K562 (cell line): Measurements from ENCODE around the gene CD9. TPM values are rescaled to one million over a fixed set of nuclear protein-coding genes. Genes with fewer than 3 reads are reported as not detected.

Experiments
- ATAC-seq: fragments of 200-7000 bp; cut with Tn5 transposase; 3 replicates; pipeline ENCODE4 v1.9.1; 2020; ENCODE audit warnings: moderate library complexity
- BruUV-seq: library from RNA; stranded (reverse); fragments of 400-500 nt; replicated peaks from 2 replicates; lab custom pipeline; 2021; lab: Mats Ljungman, UMichigan
- CTCF ChIA-PET: fragments of 300-600 bp; formaldehyde crosslinking; extraction: SDS; loops from one replicate; lab custom pipeline; 2021; ENCODE audit warnings: low intra/inter-chr PET ratio; lab: Yijun Ruan, JAX
- POLR2A ChIA-PET: fragments of 300-600, 350-650 bp; sonication (Branson Sonifier 250); formaldehyde crosslinking; extraction: SDS; loops from one replicate; lab custom pipeline; 2021; ENCODE audit warnings: antibody characterized with exemption, inconsistent platforms; lab: Yijun Ruan, JAX
- DNase-seq, 4 experiments: peaks; one replicate each; pipeline versions ENCODE4 v3.0.0 to v3.0.0-alpha.2; 2011 to 2018; ENCODE audit warnings: low spot score in 3 of 4, mixed read lengths in 3 of 4; ENCODE audit errors: extremely low read depth in 1 of 4
- FAIRE-seq: peaks from 2 replicates; lab custom pipeline; 2011; peaks lifted over from hg19 to GRCh38; lab: Jason Lieb, UNC
- H2AFZ ChIP-seq: 2 replicates; pipeline ENCODE4 v1.6.0; 2011; ENCODE audit warnings: low read depth, low read length, control low read depth, inconsistent platforms
- H3K27ac ChIP-seq: fragments of 200-600 bp; 3 replicates; pipeline ENCODE4 v1.8.0; 2011; ENCODE audit warnings: low read depth, mild to moderate bottlenecking, control low read depth, inconsistent platforms, low read length, moderate library complexity, mixed read lengths; ENCODE audit errors: extremely low read depth
- H3K27me3 ChIP-seq, 2 experiments: fragments of 300-600 bp in 1 of 2; 2 replicates in 1 of 2; 3 replicates in 1 of 2; pipeline versions ENCODE4 v1.6.0 to v1.8.0; 2011; ENCODE audit warnings: inconsistent platforms in 2 of 2, low read length in 2 of 2, mild to moderate bottlenecking in 1 of 2, mixed read lengths in 1 of 2, moderate library complexity in 1 of 2; ENCODE audit not compliant: control insufficient read depth in 2 of 2, insufficient read depth in 2 of 2
- H3K36me3 ChIP-seq: fragments of 300-600 bp; 3 replicates; pipeline ENCODE4 v1.8.0; 2011; ENCODE audit warnings: mild to moderate bottlenecking, low read length, inconsistent platforms; ENCODE audit not compliant: control insufficient read depth, insufficient read depth
- H3K4me1 ChIP-seq, 2 experiments: fragments of 200-600 bp in 1 of 2; replicated peaks in 1 of 2; 2 replicates in 1 of 2; 3 replicates in 1 of 2; pipeline versions ENCODE4 v1.5.1 to v1.8.0; 2011; ENCODE audit warnings: inconsistent platforms in 2 of 2, low read length in 2 of 2, mild to moderate bottlenecking in 1 of 2, mixed read lengths in 1 of 2, moderate library complexity in 1 of 2; ENCODE audit not compliant: control insufficient read depth in 2 of 2, insufficient read depth in 2 of 2
- H3K4me2 ChIP-seq: 2 replicates; pipeline ENCODE4 v1.6.1; 2011; ENCODE audit warnings: low read length, control low read depth, inconsistent platforms, mixed read lengths; ENCODE audit not compliant: insufficient read depth
- H3K4me3 ChIP-seq: fragments of 200-600 bp; sonication (generic), shearing (Covaris generic); 2 replicates; pipeline ENCODE4 v1.5.1; 2016; ENCODE audit warnings: control low read depth, inconsistent platforms
- H3K79me2 ChIP-seq: fragments of 200-600 bp; 3 replicates; pipeline ENCODE4 v1.8.0; 2011; ENCODE audit warnings: low read length, inconsistent platforms; ENCODE audit not compliant: control insufficient read depth, insufficient read depth
- H3K9ac ChIP-seq, 2 experiments: 2 replicates each; pipeline versions ENCODE4 v1.6.0 to v1.6.1; 2011; ENCODE audit warnings: low read depth in 2 of 2, low read length in 2 of 2, control low read depth in 1 of 2, inconsistent platforms in 1 of 2, mild to moderate bottlenecking in 1 of 2, mixed read lengths in 1 of 2; ENCODE audit not compliant: insufficient read depth in 1 of 2
- H3K9me1 ChIP-seq: one replicate; pipeline ENCODE4 v1.6.0; 2011; ENCODE audit warnings: inconsistent platforms, mild to moderate bottlenecking, low read length, moderate library complexity; ENCODE audit not compliant: control insufficient read depth, insufficient read depth
- H3K9me3 ChIP-seq: replicated peaks from 2 replicates; pipeline ENCODE4 v1.5.1; 2011; ENCODE audit warnings: low read depth, low read length, inconsistent platforms; ENCODE audit not compliant: control insufficient read depth, insufficient read depth
- H4K20me1 ChIP-seq: replicated peaks from 2 replicates; pipeline ENCODE4 v1.6.1; 2011; ENCODE audit warnings: low read length, inconsistent platforms, mixed read lengths; ENCODE audit not compliant: control insufficient read depth, insufficient read depth
- ARHGAP35 ChIP-seq: fragments of 450-650 bp; IDR thresholded peaks from 2 replicates; pipeline ENCODE4 v1.6.1; 2018; ENCODE audit not compliant: partially characterized antibody
- KDM1A ChIP-seq, 2 experiments: fragments of 450-650 bp; IDR thresholded peaks; 2 replicates each; pipeline ENCODE4 v1.6.1; 2016; ENCODE audit warnings: mild to moderate bottlenecking in 2 of 2
- WGBS: fragments of 100-300 bp; shearing (Covaris generic); methylation state at CpG from one replicate; pipeline ENCODE4 v1.1.6; 2016; ENCODE audit warnings: low coverage, mixed read lengths; ENCODE audit not compliant: insufficient coverage; ENCODE audit errors: missing lambda C conversion rate; 5-methylcytosine and 5-hydroxymethylcytosine counted together
- in situ Hi-C: fragments of 300-500 bp; cut with MboI; formaldehyde crosslinking; loops from 4 replicates; pipeline ENCODE4 v1.15.0; 2018; ENCODE audit warnings: inconsistent platforms, mixed read lengths
- intact Hi-C: fragments of 100-400 bp; cut with micrococcal nuclease; formaldehyde crosslinking; loops from 2 replicates; pipeline ENCODE4 v1.14.2; 2022
- polyA plus RNA-seq, 8 experiments: library from polyadenylated mRNA; depleted of rRNA in 4 of 8; stranded (reverse) in 5 of 8; unstranded in 3 of 8; fragments of >200 nt; fragmentation: Nextera tagmentation in 2 of 8; fragmentation: Illumina TruSeq in 1 of 8; extraction: Ambion mirVana in 2 of 8; extraction: Trizol in 1 of 8; gene quantifications; 2 replicates each; pipeline versions ENCODE4 v1.2.1 to v1.2.3, GENCODE V29; 2011 to 2014; ENCODE audit warnings: inconsistent platforms in 1 of 8, missing spikeins in 1 of 8
- total RNA-seq, 7 experiments: library from RNA; depleted of rRNA in 6 of 7; stranded (reverse); fragments of >200 nt in 6 of 7; fragmentation: Illumina TruSeq in 2 of 7; extraction: Trizol in 2 of 7; gene quantifications; 2 replicates each; pipeline versions ENCODE4 v1.2.1 to v1.2.3, GENCODE V29; 2011 to 2021; ENCODE audit warnings: low replicate concordance in 1 of 7

CD9 gene
- total and polyA plus RNA-seq, 9 of the 15 experiments (the other 6 are each of a cell fraction or from before 2014, with no cell fraction given): 0.43 to 5.6 (median 0.62) TPM

GRCh38 chr12:6275928-6276887, 76.0 kb downstream of the CD9 start:
- WGBS: 6% methylated on average over 14 of the region's 16 CpGs
- no peak overlapping the region for H3K27ac ChIP-seq
- peaks cover 6 to 7% of the 10 kb centered on the region in 2 experiments; a peak in 4 of 5 replicates for H3K27me3 ChIP-seq
- no peak overlapping the region for H3K9ac ChIP-seq
- in situ Hi-C loops (loop anchor here (5.0 kb wide), 2 partner anchors 69 to 209 kb away; no protein-coding TSS in a partner anchor), intact Hi-C loops (no loop called here)
- no peaks in the 10 kb centered on the region for H3K79me2 ChIP-seq
- peaks cover 10 to 29% of the 10 kb centered on the region in 2 experiments; a peak in 4 of 5 replicates for H3K4me1 ChIP-seq
- ChIA-PET POLR2A (interaction anchor here (1.2 kb wide), 1 partner anchor 12 kb away, joined by 3 read pairs; no protein-coding TSS in a partner anchor), CTCF (no interaction called here)
- no peaks in the 10 kb centered on the region for H3K9me3 ChIP-seq
- no TSS peak for BruUV-seq
- H3K36me3 ChIP-seq: no peaks in the 10 kb centered on the region
- no peak for DNase-seq
- ATAC-seq: no peak
- H3K4me3 ChIP-seq: no peak overlapping the region
- FAIRE-seq: no peak
- no peaks in the 10 kb centered on the region; the same call in 1 of the 2 replicates for H4K20me1 ChIP-seq
- no peaks in the 10 kb centered on the region for H3K9me1 ChIP-seq
- no peak overlapping the region for H2AFZ ChIP-seq
- peak in 1 of 2 experiments; percentile 59; a peak in 2 of 4 replicates for TF ChIP-seq KDM1A (IDR thresholded peaks at IDR 0.05)
- TF ChIP-seq ARHGAP35: no peak
- no peak overlapping the region for H3K4me2 ChIP-seq
